Ovary (tissue), 3 donors: ENCODE data around the gene CLSTN1.

Experiments used
- CTCF ChIP-seq, 3 donors: fragments of 450-650 bp in 2 of 3; fragments of 200-600 bp in 1 of 3; IDR thresholded peaks; one replicate each; pipeline versions ENCODE4 v1.5.1 to v1.8.0; 2016 to 2022; ENCODE audit warnings: antibody characterized with exemption in 3 of 3, mild to moderate bottlenecking in 1 of 3
- EP300 ChIP-seq: sonication (generic); formaldehyde crosslinking; IDR thresholded peaks from one replicate; pipeline ENCODE4 v1.6.1; 2017; ENCODE audit warnings: antibody characterized with exemption
- POLR2A ChIP-seq: fragments of 450-650 bp; IDR thresholded peaks from one replicate; pipeline ENCODE4 v1.6.1; 2017; ENCODE audit warnings: antibody characterized with exemption, mild to moderate bottlenecking, moderate library complexity
- donor health status: DM: no; HTN: no; CAD: no.

- TF ChIP-seq CTCF (IDR thresholded peaks at IDR 0.05) (no peak), EP300 (no peak), POLR2A (no peak)
These were observed 120.1 kb downstream of the CLSTN1 start for GRCh38 chr1:9703681-9704080.
